ENCODE measurements around the gene DPYSL4.

The DPYSL4 gene

GRCh38 chr10:132145521-132146185 is 41.1 kb upstream of the DPYSL4 start:
- H3K4me3 ChIP-seq (ENCODE audit: low read length), result no peak overlapping the region
- DNase-seq (ENCODE audit: low read depth), result no peak
- TF ChIP-seq, protein P1, sequence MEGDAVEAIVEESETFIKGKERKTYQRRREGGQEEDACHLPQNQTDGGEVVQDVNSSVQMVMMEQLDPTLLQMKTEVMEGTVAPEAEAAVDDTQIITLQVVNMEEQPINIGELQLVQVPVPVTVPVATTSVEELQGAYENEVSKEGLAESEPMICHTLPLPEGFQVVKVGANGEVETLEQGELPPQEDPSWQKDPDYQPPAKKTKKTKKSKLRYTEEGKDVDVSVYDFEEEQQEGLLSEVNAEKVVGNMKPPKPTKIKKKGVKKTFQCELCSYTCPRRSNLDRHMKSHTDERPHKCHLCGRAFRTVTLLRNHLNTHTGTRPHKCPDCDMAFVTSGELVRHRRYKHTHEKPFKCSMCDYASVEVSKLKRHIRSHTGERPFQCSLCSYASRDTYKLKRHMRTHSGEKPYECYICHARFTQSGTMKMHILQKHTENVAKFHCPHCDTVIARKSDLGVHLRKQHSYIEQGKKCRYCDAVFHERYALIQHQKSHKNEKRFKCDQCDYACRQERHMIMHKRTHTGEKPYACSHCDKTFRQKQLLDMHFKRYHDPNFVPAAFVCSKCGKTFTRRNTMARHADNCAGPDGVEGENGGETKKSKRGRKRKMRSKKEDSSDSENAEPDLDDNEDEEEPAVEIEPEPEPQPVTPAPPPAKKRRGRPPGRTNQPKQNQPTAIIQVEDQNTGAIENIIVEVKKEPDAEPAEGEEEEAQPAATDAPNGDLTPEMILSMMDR (IDR thresholded peaks at IDR 0.05; ENCODE audit: insufficient read depth, low read depth, low read length, missing control alignments), result no peak

DNA sequence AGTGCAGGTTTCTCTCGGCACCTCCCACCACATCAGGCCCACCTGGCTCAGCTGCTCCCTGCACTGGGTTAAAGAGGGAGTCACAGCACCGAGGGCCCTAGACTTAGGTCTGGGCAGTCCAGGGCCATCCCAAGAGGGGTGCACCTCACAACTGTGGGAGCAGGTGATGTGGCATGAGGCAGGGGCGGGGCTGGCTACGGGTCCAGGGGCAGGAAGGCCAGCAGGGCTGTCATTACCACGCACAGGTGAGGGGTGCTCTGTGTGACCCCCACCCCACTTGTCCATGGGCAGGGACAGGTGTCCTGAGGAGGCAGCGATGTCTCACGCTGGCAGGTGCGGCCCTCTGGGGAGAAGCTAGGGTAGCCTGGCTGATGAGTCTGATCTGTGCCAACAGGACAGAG is 40.5 kb upstream of the DPYSL4 start:
- TF ChIP-seq, protein P1 (IDR thresholded peaks at IDR 0.05; ENCODE audit: insufficient read depth, low read depth, low read length, missing control alignments), result no peak
- H3K4me3 ChIP-seq (ENCODE audit: low read length), result no peak overlapping the region
- DNase-seq (ENCODE audit: low read depth), result no peak

DNA sequence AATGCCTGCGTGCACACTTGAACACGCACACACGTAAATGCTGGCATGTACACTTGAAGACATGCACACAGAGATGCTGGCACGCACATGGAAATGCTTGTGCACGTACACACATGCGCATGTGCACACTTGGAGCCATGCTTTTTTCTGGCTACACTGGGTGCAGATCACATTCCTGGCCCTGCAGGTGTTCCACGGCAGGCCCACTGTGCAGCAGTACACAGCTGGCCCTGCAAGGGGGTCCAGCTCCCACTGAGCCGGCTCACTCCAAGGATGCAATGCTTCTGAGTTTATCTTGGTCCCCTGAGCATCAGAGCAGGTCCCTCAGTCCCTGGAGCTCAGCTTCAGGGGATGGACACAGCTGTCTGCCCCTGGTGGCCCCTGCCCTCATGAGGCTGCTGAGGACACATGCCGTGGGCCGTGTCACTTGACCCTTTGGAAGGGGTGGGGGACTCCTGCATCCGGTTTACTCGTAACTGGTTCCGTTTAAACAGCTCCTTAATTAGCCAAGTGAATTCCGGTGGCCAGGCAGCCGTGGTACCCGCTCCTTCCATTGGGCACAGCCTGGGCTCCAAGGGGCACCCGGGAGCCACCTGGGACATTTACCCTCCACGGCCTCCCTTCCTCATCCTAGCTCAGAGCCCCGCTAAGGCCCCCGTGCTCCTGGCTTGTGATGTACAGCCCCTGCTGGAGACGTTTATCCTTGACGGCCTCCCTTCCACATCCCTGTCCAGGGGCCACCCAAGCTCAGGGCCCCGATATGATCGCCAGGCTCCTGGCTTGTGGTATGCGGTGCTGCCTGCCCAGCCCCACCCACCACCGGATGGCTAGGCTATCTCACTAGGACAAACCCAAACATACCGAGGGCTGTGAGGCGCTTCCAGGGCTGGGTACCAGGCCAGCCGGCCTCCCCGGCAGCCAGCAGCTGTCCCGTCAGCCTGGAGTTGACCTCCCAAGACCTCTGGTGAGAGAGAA is 39.5 kb upstream of the DPYSL4 start:
- no peak overlapping the region for H3K4me3 ChIP-seq (ENCODE audit: low read length)
- no peak for DNase-seq (ENCODE audit: low read depth)
- TF ChIP-seq, protein P1 (IDR thresholded peaks at IDR 0.05; ENCODE audit: insufficient read depth, low read depth, low read length, missing control alignments), result no peak

GRCh38 chr10:132148261-132149251 is 38.2 kb upstream of the DPYSL4 start:
- DNase-seq (ENCODE audit: low read depth), result no peak
- TF ChIP-seq, protein P1 (IDR thresholded peaks at IDR 0.05; ENCODE audit: insufficient read depth, low read depth, low read length, missing control alignments), result no peak
- no peak overlapping the region for H3K4me3 ChIP-seq (ENCODE audit: low read length)

DNA sequence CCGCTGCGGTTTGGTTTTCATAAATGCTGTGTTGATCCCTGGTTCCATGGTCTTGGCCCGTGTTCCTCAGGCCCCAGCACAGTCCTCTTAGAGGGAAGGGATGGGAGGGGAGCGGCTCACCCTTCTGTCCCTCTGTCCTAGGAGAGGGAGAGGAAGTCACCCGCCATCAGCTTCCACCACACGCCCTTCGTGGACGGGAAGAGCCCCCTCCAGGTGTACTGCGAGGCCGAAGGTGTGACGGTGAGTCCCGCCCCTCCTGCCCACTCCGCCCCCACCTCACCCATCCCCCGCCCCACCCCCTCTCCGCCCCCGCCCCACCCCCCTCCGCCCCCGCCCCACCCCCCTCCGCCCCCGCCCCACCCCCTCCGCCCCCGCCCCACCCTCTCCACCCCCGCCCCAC is 37.5 kb upstream of the DPYSL4 start:
- no peak for DNase-seq (ENCODE audit: low read depth)
- TF ChIP-seq, protein P1 (IDR thresholded peaks at IDR 0.05; ENCODE audit: insufficient read depth, low read depth, low read length, missing control alignments), result no peak
- H3K4me3 ChIP-seq (ENCODE audit: low read length), result no peak overlapping the region

DNA sequence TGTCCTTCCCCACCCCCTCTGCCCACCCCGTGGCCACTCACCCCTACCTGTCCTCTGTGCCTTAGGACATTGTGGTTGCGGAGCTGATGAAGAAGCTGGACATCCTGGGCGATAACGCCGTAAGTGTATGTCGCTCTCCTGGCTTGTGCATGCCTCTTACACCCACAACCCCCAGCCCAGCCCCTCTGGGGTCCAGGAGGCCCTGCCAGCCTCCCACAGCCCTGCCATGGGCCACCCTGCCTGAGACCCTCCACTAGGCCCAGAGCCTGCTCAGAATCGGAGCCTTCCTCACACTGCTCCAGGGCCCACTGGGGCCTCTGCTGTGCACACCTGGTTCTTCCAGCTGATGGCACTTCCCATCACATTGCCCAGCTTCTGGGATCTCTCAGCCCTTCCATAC is 36.8 kb upstream of the DPYSL4 start:
- no peak for DNase-seq (ENCODE audit: low read depth)
- H3K4me3 ChIP-seq (ENCODE audit: low read length), result no peak overlapping the region
- TF ChIP-seq, protein P1 (IDR thresholded peaks at IDR 0.05; ENCODE audit: insufficient read depth, low read depth, low read length, missing control alignments), result no peak
